GM23338 (cell line): ENCODE results near the gene PTPN13. TPM values are rescaled to one million over a fixed set of nuclear protein-coding genes. Genes with fewer than 3 reads are reported as not detected.

ENCODE experiments used
- ATAC-seq: fragments of 200-7000 bp; cut with Tn5 transposase; 3 replicates; pipeline ENCODE4 v1.9.1; 2020
- DNase-seq: peaks from one replicate; pipeline ENCODE4 v3.0.0-alpha.2; 2015; ENCODE audit warnings: low spot score
- H2AFZ ChIP-seq: fragments of 200-600 bp; sonication (generic); 2 replicates; pipeline ENCODE4 v1.8.0; 2016; ENCODE audit warnings: antibody characterized with exemption, mild to moderate bottlenecking, moderate library complexity
- H3F3A ChIP-seq: fragments of 200-600 bp; sonication (generic); replicated peaks from 2 replicates; pipeline ENCODE4 v1.8.0; 2017; ENCODE audit warnings: antibody characterized with exemption, mixed run types, low read depth
- H3K27ac ChIP-seq: fragments of 200-600 bp; sonication (generic); 2 replicates; pipeline ENCODE4 v1.6.1; 2016; ENCODE audit warnings: low read depth
- H3K27me3 ChIP-seq: fragments of 200-600 bp; sonication (generic); 2 replicates; pipeline ENCODE4 v1.8.0; 2016; ENCODE audit warnings: mild to moderate bottlenecking, mixed run types, moderate library complexity; ENCODE audit not compliant: insufficient read depth
- H3K36me3 ChIP-seq: fragments of 200-600 bp; sonication (generic); 2 replicates; pipeline ENCODE4 v1.8.0; 2016; ENCODE audit warnings: mild to moderate bottlenecking; ENCODE audit not compliant: insufficient read depth
- H3K4me1 ChIP-seq: fragments of 200-600 bp; sonication (generic); 2 replicates; pipeline ENCODE4 v1.8.0; 2016; ENCODE audit warnings: mild to moderate bottlenecking, moderate library complexity; ENCODE audit not compliant: insufficient read depth
- H3K4me2 ChIP-seq: fragments of 200-600 bp; sonication (generic); 2 replicates; pipeline ENCODE4 v1.7.1; 2017; ENCODE audit warnings: mixed run types
- H3K4me3 ChIP-seq: fragments of 200-600 bp; sonication (generic); 2 replicates; pipeline ENCODE4 v1.6.1; 2016; ENCODE audit warnings: mixed run types
- H3K79me2 ChIP-seq: fragments of 200-600 bp; sonication (generic); replicated peaks from 2 replicates; pipeline ENCODE4 v1.8.0; 2017; ENCODE audit warnings: mild to moderate bottlenecking; ENCODE audit not compliant: insufficient read depth
- H3K9me2 ChIP-seq: fragments of 200-600 bp; sonication (generic); 2 replicates; pipeline ENCODE4 v1.8.0; 2017; ENCODE audit not compliant: insufficient read depth
- H4K20me1 ChIP-seq: fragments of 200-600 bp; sonication (generic); replicated peaks from 2 replicates; pipeline ENCODE4 v1.8.0; 2017; ENCODE audit warnings: mild to moderate bottlenecking; ENCODE audit not compliant: insufficient read depth
- H3K27ac Mint-ChIP-seq: 2 replicates; pipeline ENCODE4 v1.8.0; 2020; ENCODE audit warnings: inconsistent platforms, mild to moderate bottlenecking, moderate library complexity, mixed read lengths
- H3K27me3 Mint-ChIP-seq: 3 replicates; pipeline ENCODE4 v1.8.0; 2022; ENCODE audit warnings: low read depth, mild to moderate bottlenecking, moderate library complexity, mixed read lengths, inconsistent platforms; ENCODE audit not compliant: insufficient read depth, poor library complexity
- H3K36me3 Mint-ChIP-seq: 3 replicates; pipeline ENCODE4 v1.8.0; 2021; ENCODE audit warnings: low read depth, mild to moderate bottlenecking, inconsistent platforms, moderate library complexity, mixed read lengths
- H3K4me1 Mint-ChIP-seq: 3 replicates; pipeline ENCODE4 v1.8.0; 2020; ENCODE audit warnings: mild to moderate bottlenecking, inconsistent platforms, mixed read lengths
- H3K4me3 Mint-ChIP-seq: 3 replicates; pipeline ENCODE4 v1.8.0; 2021; ENCODE audit warnings: moderate library complexity, mild to moderate bottlenecking, inconsistent platforms, mixed read lengths
- H3K9me3 Mint-ChIP-seq: 3 replicates; pipeline ENCODE4 v1.8.0; 2020; ENCODE audit warnings: moderate library complexity, mild to moderate bottlenecking, inconsistent platforms, mixed read lengths
- CTCF ChIP-seq, 2 experiments: fragments of 200-600 bp in 1 of 2; sonication (generic) in 1 of 2; conservative IDR thresholded peaks; 2 replicates each; pipeline versions ENCODE4 v1.5.1 to v1.6.1; 2016 to 2017; ENCODE audit warnings: antibody characterized with exemption in 2 of 2, low read depth in 2 of 2, mild to moderate bottlenecking in 2 of 2, moderate library complexity in 1 of 2
- ETS1 ChIP-seq: IDR thresholded peaks from 2 replicates; pipeline ENCODE4 v1.6.1; 2016; ENCODE audit warnings: antibody characterized with exemption
- EZH2 ChIP-seq: fragments of 200-600 bp; sonication (generic); IDR thresholded peaks from one replicate; pipeline ENCODE4 v1.8.0; 2017; ENCODE audit warnings: antibody characterized with exemption, mild to moderate bottlenecking, low read depth; ENCODE audit not compliant: unreplicated experiment
- EZH2phosphoT487 ChIP-seq: fragments of 200-600 bp; sonication (generic); IDR thresholded peaks from one replicate; pipeline ENCODE4 v1.8.1; 2018; ENCODE audit warnings: antibody characterized with exemption; ENCODE audit not compliant: unreplicated experiment
- JUNB ChIP-seq: IDR thresholded peaks from one replicate; pipeline ENCODE4 v1.6.1; 2016; ENCODE audit warnings: antibody characterized with exemption; ENCODE audit not compliant: unreplicated experiment
- NANOG ChIP-seq: IDR thresholded peaks from 2 replicates; pipeline ENCODE4 v1.6.1; 2016; ENCODE audit warnings: antibody characterized with exemption, borderline replicate concordance
- POLR2AphosphoS5 ChIP-seq: IDR thresholded peaks from 2 replicates; pipeline ENCODE4 v1.6.1; 2016; ENCODE audit warnings: antibody characterized with exemption, low read depth
- STAT1 ChIP-seq: IDR thresholded peaks from one replicate; pipeline ENCODE4 v1.6.1; 2016; ENCODE audit warnings: antibody characterized with exemption; ENCODE audit not compliant: unreplicated experiment
- ZNF331 ChIP-seq: fragments of 250-450 bp; sonication (Bioruptor Pico); IDR thresholded peaks from 2 replicates; pipeline ENCODE4 v1.5.0; 2020; ENCODE audit warnings: low read depth, mild to moderate bottlenecking, moderate library complexity
- polyA plus RNA-seq: library from polyadenylated mRNA; unstranded; fragments of >200 nt; fragmentation: Nextera tagmentation; extraction: Ambion mirVana; gene quantifications from 2 replicates; pipeline ENCODE4 v1.2.1, GENCODE V29; 2016
- total RNA-seq: library from RNA; depleted of rRNA; stranded (reverse); fragments of >200 nt; shearing (Covaris generic); gene quantifications from 2 replicates; pipeline ENCODE4 v1.2.3, GENCODE V29; 2014

The PTPN13 gene
- total and polyA plus RNA-seq, 2 experiments from 2014 or later, result 12.6 to 49.9 TPM

DNA sequence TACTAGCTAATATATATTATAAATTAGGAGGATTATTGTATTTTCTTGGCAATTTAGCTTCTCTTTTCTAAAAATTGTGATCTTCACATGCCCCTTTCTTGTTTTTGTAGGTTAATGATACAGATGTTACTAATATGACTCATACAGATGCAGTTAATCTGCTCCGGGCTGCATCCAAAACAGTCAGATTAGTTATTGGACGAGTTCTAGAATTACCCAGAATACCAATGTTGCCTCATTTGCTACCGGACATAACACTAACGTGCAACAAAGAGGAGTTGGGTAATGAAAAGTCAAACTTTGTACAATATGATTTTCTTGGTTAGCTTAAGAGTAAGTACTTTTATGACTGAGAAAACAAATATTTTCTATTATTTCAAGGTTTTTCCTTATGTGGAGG lies 180.9 kb downstream of the PTPN13 start:
- no peak for DNase-seq
- no peaks in the 10 kb centered on the region for H3F3A ChIP-seq
- TF ChIP-seq STAT1 (no peak), JUNB (no peak)
- Mint-ChIP-seq H3K27ac (no peak overlapping the region), H3K9me3 (no peaks in the 10 kb centered on the region), H3K4me3 (no peak overlapping the region), H3K36me3 (peaks cover 39% of the 10 kb centered on the region), H3K27me3 (no peaks in the 10 kb centered on the region), H3K4me1 (peaks cover 3% of the 10 kb centered on the region; the same call in 1 of the 3 replicates)
- no peak overlapping the region for H3K4me2 ChIP-seq
- no peaks in the 10 kb centered on the region for H4K20me1 ChIP-seq
- ATAC-seq, result no peak
- peaks cover 6% of the 10 kb centered on the region; the same call in 1 of the 2 replicates for H3K4me1 ChIP-seq
- no peak overlapping the region for H3K27ac ChIP-seq
- H3K79me2 ChIP-seq, result no peaks in the 10 kb centered on the region
- H3K4me3 ChIP-seq, result no peak overlapping the region
- no peak overlapping the region for H2AFZ ChIP-seq
- H3K27me3 ChIP-seq, result no peaks in the 10 kb centered on the region
- peaks cover 8% of the 10 kb centered on the region; the same call in 1 of the 2 replicates for H3K36me3 ChIP-seq
- no peaks in the 10 kb centered on the region for H3K9me2 ChIP-seq

GRCh38 chr4:86778175-86778574 lies 184.1 kb downstream of the PTPN13 start:
- no peaks in the 10 kb centered on the region for H3K27me3 ChIP-seq
- Mint-ChIP-seq H3K9me3 (no peaks in the 10 kb centered on the region), H3K27me3 (no peaks in the 10 kb centered on the region), H3K4me1 (peaks cover 3% of the 10 kb centered on the region; the same call in 1 of the 3 replicates), H3K36me3 (peaks cover 35% of the 10 kb centered on the region), H3K27ac (no peak overlapping the region), H3K4me3 (no peak overlapping the region)
- H2AFZ ChIP-seq, result no peak overlapping the region
- ATAC-seq (no peak), DNase-seq (no peak)
- no peaks in the 10 kb centered on the region for H3F3A ChIP-seq
- H4K20me1 ChIP-seq, result no peaks in the 10 kb centered on the region
- peaks cover 8% of the 10 kb centered on the region; the same call in 1 of the 2 replicates for H3K36me3 ChIP-seq
- H3K79me2 ChIP-seq, result no peaks in the 10 kb centered on the region
- H3K4me1 ChIP-seq, result peaks cover 6% of the 10 kb centered on the region; the same call in 1 of the 2 replicates
- TF ChIP-seq NANOG (no peak), EZH2 (no peak), ETS1 (no peak), CTCF (conservative IDR thresholded peaks at IDR 0.05; ENCODE audit: low read depth in 2 of 2) (no peak), STAT1 (no peak), ZNF331 (CRISPR knock-in tag) (no peak), EZH2phosphoT487 (no peak), POLR2AphosphoS5 (no peak), JUNB (no peak)
- no peak overlapping the region for H3K4me3 ChIP-seq
- H3K27ac ChIP-seq, result no peak overlapping the region
- H3K4me2 ChIP-seq, result no peak overlapping the region
- H3K9me2 ChIP-seq, result no peaks in the 10 kb centered on the region
